GM12864 (cell line): Measurements from ENCODE around the gene CCNE1.
A peak's percentile ranks its signal among the peaks of the same experiment; 100 is the strongest.

Source experiments
- DNase-seq: peaks from one replicate; pipeline ENCODE4 v3.0.0-alpha.2; 2011; ENCODE audit warnings: low read depth
- H3K4me3 ChIP-seq: 2 replicates; pipeline ENCODE4 v1.5.1; 2011; ENCODE audit warnings: mild to moderate bottlenecking, low read depth, low read length, control low read depth
- TF ChIP-seq, protein P1 (sequence below): IDR thresholded peaks from 2 replicates; pipeline ENCODE4 v1.5.1; 2011; ENCODE audit warnings: low read depth, mild to moderate bottlenecking, moderate library complexity, low read length, control low read depth, inconsistent platforms; ENCODE audit errors: missing control alignments

CCNE1 gene

DNA sequence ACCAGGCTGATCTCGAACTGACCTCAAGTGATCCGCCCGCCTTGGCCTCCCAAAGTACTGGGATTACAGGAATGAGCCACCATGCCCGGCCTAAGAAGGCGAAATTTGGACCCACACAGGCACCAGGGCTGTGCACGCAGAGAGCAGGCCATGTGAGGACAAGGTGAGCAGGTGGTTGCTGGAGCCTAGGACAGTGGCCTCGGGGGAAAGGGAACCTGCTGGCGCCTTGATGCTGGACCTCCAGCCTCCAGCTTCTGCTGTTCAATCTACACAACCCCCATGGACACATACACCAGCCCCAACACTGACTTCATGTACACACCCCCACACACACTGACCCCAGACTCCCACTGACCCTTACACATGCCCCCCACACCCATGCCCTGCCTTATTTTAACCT lies 41.8 kb upstream of the CCNE1 start:
- TF ChIP-seq, protein P1, sequence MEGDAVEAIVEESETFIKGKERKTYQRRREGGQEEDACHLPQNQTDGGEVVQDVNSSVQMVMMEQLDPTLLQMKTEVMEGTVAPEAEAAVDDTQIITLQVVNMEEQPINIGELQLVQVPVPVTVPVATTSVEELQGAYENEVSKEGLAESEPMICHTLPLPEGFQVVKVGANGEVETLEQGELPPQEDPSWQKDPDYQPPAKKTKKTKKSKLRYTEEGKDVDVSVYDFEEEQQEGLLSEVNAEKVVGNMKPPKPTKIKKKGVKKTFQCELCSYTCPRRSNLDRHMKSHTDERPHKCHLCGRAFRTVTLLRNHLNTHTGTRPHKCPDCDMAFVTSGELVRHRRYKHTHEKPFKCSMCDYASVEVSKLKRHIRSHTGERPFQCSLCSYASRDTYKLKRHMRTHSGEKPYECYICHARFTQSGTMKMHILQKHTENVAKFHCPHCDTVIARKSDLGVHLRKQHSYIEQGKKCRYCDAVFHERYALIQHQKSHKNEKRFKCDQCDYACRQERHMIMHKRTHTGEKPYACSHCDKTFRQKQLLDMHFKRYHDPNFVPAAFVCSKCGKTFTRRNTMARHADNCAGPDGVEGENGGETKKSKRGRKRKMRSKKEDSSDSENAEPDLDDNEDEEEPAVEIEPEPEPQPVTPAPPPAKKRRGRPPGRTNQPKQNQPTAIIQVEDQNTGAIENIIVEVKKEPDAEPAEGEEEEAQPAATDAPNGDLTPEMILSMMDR = no peak
- no peak for DNase-seq
- no peak overlapping the region for H3K4me3 ChIP-seq

DNA sequence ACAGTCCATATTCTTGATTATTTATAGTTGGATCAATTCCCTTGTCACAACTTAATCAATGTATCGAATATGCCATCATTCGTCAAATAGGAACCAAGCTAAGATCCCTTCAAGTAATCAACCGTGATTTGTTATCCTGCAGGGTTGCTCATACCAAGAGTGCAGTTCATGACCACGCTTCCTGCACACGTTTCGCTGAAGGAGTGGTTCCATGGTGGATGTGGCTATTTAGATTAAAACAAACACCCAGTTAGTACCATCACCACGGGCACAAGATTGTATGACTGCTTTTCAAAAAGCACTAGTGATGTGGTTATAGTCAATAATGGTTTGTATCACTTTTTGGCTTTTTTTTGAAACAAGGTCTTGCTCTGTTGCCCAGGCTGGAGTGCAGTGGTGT lies 41.1 kb upstream of the CCNE1 start:
- no peak overlapping the region for H3K4me3 ChIP-seq
- TF ChIP-seq, protein P1 = no peak
- no peak for DNase-seq

DNA sequence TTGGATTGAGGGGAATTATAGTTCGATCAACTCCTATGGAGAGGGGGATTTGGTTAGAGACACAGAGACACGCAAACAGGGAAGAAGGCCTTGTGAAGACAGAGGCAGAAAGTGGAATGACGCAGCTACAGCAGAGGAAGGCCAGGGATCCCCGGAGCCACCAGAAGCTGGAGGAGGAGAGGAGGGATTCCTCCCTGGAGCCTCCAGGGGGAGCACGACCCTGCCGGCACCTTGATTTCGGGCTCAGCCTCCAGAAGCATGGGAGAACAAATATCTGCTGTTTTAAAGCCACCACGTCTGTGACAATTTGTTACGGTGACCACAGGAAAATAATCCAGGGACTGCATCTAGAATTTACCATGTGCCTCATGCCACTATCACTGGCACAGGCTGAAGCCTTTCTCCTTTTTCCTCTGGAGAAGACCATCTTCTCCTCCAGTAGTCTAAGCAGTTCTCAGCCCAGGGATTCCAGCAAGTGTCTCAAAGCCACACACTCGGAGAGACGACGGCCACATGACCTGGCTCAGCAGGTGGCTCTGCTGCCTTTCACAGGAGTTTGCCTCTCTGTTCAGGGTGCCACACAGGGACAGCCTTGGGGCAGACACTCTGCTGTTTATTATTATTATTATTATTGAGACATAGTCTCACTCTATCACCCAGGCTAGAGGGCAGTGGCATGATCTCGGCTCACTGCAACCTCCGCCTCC lies 39.9 kb upstream of the CCNE1 start:
- TF ChIP-seq, protein P1 = peak; percentile 52
- no peak overlapping the region for H3K4me3 ChIP-seq
- no peak for DNase-seq

DNA sequence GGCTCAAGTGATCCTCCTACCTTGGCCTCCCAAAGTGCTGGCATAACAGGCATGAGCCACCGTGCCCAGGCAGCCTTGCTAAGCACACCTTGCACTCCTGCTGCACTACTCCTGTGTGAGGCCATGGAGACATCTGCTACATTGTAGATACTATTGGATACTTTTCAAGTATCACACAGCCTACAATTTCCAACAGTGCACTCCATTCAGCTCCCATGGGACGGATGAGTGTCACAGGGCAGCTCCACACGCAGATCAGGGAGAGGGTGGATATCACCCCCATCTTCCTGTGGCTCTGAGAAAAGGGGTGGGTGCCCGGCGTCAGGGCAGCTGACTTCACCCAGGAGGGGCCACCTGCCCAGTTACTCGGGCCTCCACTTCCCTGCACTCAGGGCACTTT lies 39.1 kb upstream of the CCNE1 start:
- TF ChIP-seq, protein P1 = no peak

DNA sequence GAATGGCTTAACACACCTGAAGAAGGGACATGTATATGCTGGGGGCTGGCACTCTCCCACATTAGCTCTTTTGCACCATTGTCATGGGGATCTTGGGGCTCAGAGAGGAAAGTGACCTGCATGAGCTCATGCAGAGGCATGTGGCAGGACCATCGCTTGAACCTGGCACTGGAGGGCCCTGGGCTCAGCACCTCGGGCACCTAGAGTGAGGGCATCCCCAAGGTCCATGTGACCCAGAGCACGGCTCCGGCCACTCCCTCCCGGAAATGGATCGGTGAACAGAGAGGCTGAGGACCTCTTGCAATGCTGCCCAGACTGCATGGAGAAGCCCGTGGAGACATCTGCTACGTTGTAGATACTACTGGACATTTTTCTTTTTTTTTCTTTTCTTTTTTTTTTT lies 38.6 kb upstream of the CCNE1 start:
- TF ChIP-seq, protein P1 = no peak
- no peak for DNase-seq
- no peak overlapping the region for H3K4me3 ChIP-seq

More for the DNA sequence above, 39.1 kb upstream of the CCNE1 start:
- DNase-seq = no peak
- no peak overlapping the region for H3K4me3 ChIP-seq

DNA sequence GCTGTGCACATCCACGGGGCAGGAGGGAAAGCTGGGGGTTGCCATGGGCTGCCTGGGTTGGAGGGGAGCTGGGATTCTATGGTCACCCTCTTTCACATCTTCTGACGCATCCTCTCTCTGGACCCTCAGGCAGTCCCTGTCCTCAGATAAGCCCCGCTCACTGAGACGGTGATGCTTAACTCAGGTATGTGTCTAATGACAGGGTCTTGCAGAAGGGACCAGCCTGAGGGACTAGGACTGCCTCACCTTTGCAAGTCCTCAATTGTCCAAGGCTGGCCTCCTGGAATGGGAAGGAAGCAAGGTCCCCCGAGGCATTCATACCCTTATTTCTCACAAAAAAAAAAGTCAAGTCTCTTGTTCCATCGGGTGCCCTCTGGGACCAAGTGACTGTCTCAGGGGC lies 37.7 kb upstream of the CCNE1 start:
- TF ChIP-seq, protein P1 = no peak
- H3K4me3 ChIP-seq = no peak overlapping the region
- no peak for DNase-seq

DNA sequence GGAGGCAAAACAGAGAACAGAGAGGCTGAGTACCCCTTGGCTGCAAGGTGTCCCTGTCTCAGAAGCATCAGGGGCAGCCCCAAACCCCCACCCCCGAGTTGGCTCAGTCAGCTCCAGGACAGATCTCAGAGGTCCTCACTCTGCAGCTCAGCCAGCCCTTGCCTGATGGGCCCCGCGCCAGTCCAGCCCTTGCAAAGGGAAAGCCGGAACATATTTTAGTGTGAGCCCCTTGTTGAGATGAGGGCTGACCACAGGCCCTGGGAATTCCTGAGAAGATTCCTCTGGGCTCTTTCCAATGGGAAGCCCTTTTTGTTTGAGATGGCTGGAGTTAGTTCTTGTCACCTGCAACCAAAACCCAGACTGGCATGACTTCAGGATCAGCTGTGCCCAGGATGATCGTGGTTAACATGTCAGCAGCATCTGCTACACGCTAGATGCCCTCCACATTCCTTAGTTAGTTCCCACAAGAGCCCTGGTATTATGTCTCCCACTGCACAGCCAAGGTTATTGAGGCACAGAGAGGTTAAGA lies 33.9 kb upstream of the CCNE1 start:
- no peak for DNase-seq
- H3K4me3 ChIP-seq = no peak overlapping the region
- TF ChIP-seq, protein P1 = no peak
